Forelimb muscle (tissue), 1 donor: ENCODE measurements around the gene AHRR. TPM values are rescaled to one million over a fixed set of nuclear protein-coding genes. Genes with fewer than 3 reads are reported as not detected.
"Not testable (repeated sequence)": the region's sequence is repeated elsewhere in the genome, so short reads cannot be mapped to it uniquely, and the experiment has no call there.

Experiments
- DNase-seq: peaks from one replicate; pipeline ENCODE4 v3.0.0-alpha.2; 2013; ENCODE audit warnings: low read depth
- polyA plus RNA-seq: library from polyadenylated mRNA; unstranded; fragments of 120-200 nt; gene quantifications from one replicate; pipeline ENCODE4 v1.2.1, GENCODE V29; 2013; ENCODE audit not compliant: insufficient read length

Gene AHRR
- polyA plus RNA-seq, 1 donor: 5.0 TPM

GRCh38 chr5:305459-305858, 16.1 kb upstream of the AHRR start:
- no peak for DNase-seq

GRCh38 chr5:306011-306805, 15.3 kb upstream of the AHRR start:
- DNase-seq: no peak

- DNase-seq: no peak
Observed at GRCh38 chr5:307306-307705, 14.2 kb upstream of the AHRR start.

GRCh38 chr5:307794-308579, 13.5 kb upstream of the AHRR start:
- no peak for DNase-seq

GRCh38 chr5:308672-309271, 12.7 kb upstream of the AHRR start:
- DNase-seq: no peak

GRCh38 chr5:309831-310230, 11.7 kb upstream of the AHRR start:
- DNase-seq: not testable (repeated sequence)

GRCh38 chr5:310516-310915, 11.0 kb upstream of the AHRR start:
- no peak for DNase-seq

- no peak for DNase-seq
Observed at GRCh38 chr5:310941-311434, 10.5 kb upstream of the AHRR start.

GRCh38 chr5:311963-312362, 9.6 kb upstream of the AHRR start:
- no peak for DNase-seq

GRCh38 chr5:312845-313244, 8.7 kb upstream of the AHRR start:
- no peak for DNase-seq

- no peak for DNase-seq
Observed at GRCh38 chr5:313265-313664, 8.2 kb upstream of the AHRR start.

- DNase-seq: no peak
Observed at GRCh38 chr5:313806-314376, 7.6 kb upstream of the AHRR start.

GRCh38 chr5:314676-315487, 6.6 kb upstream of the AHRR start:
- no peak for DNase-seq

- DNase-seq: no peak
Observed at GRCh38 chr5:315488-316209, 5.9 kb upstream of the AHRR start.

GRCh38 chr5:316210-317085, 5.1 kb upstream of the AHRR start:
- DNase-seq: no peak

GRCh38 chr5:317086-317811, 4.3 kb upstream of the AHRR start:
- no peak for DNase-seq

GRCh38 chr5:318341-318897, 3.1 kb upstream of the AHRR start:
- no peak for DNase-seq

- no peak for DNase-seq
Observed at GRCh38 chr5:318931-319601, 2.4 kb upstream of the AHRR start.
